Smooth muscle cell (in vitro differentiated cells): ENCODE results near the gene NKX1-2. TPM values are rescaled to one million over a fixed set of nuclear protein-coding genes. Genes with fewer than 3 reads are reported as not detected.
"Not testable (repeated sequence)": the region's sequence is repeated elsewhere in the genome, so short reads cannot be mapped to it uniquely, and the experiment has no call there.

Experiments
- DNase-seq: peaks from one replicate; lab custom pipeline; 2025; ENCODE audit not compliant: unreplicated experiment; lab: John Stamatoyannopoulos, UW
- H2AFZ ChIP-seq: fragments of 200-600 bp; sonication (generic); 2 replicates; pipeline ENCODE4 v1.6.0; 2016; ENCODE audit warnings: antibody characterized with exemption, low read depth, mild to moderate bottlenecking
- H3F3A ChIP-seq: fragments of 200-600 bp; sonication (generic); 2 replicates; pipeline ENCODE4 v1.6.0; 2017; ENCODE audit warnings: antibody characterized with exemption, low read depth
- H3K27ac ChIP-seq: fragments of 200-600 bp; sonication (generic); 2 replicates; pipeline ENCODE4 v1.5.1; 2016; ENCODE audit warnings: low read depth, mild to moderate bottlenecking
- H3K27me3 ChIP-seq: fragments of 200-600 bp; sonication (generic); 2 replicates; pipeline ENCODE4 v1.6.1; 2016; ENCODE audit warnings: low read depth, mild to moderate bottlenecking
- H3K36me3 ChIP-seq: fragments of 200-600 bp; sonication (generic); 2 replicates; pipeline ENCODE4 v1.5.1; 2016; ENCODE audit warnings: low read depth
- H3K4me1 ChIP-seq: fragments of 200-600 bp; sonication (generic); 2 replicates; pipeline ENCODE4 v1.5.1; 2016; ENCODE audit warnings: low read depth
- H3K4me2 ChIP-seq: fragments of 200-600 bp; sonication (generic); 2 replicates; pipeline ENCODE4 v1.6.0; 2016; ENCODE audit warnings: mild to moderate bottlenecking
- H3K4me3 ChIP-seq: fragments of 200-600 bp; sonication (generic); 2 replicates; pipeline ENCODE4 v1.5.1; 2016; ENCODE audit warnings: mild to moderate bottlenecking
- H3K79me2 ChIP-seq: fragments of 200-600 bp; sonication (generic); 2 replicates; pipeline ENCODE4 v1.6.0; 2016; ENCODE audit warnings: low read depth, mild to moderate bottlenecking
- H3K9ac ChIP-seq: fragments of 200-600 bp; sonication (generic); 2 replicates; pipeline ENCODE4 v1.6.0; 2016; ENCODE audit warnings: low read depth
- H3K9me3 ChIP-seq: fragments of 200-600 bp; sonication (generic); replicated peaks from 2 replicates; pipeline ENCODE4 v1.5.1; 2016; ENCODE audit warnings: low read depth
- H4K20me1 ChIP-seq: fragments of 200-600 bp; sonication (generic); 2 replicates; pipeline ENCODE4 v1.6.0; 2016; ENCODE audit warnings: low read depth
- WGBS: methylation state at CpG from one replicate; pipeline ENCODE4 v1.1.7; 2016; ENCODE audit warnings: low lambda C conversion rate; 5-methylcytosine and 5-hydroxymethylcytosine counted together
- polyA plus RNA-seq: library from polyadenylated mRNA; unstranded; fragments of >200 nt; fragmentation: Nextera tagmentation; extraction: Ambion mirVana; gene quantifications from 2 replicates; pipeline ENCODE4 v1.2.1, GENCODE V29; 2016
- total RNA-seq: library from RNA; depleted of rRNA; stranded (reverse); fragments of >200 nt; gene quantifications from 2 replicates; pipeline ENCODE4 v1.2.3, GENCODE V29; 2014
- TF ChIP-seq, protein P1 (sequence below): fragments of 200-600 bp; sonication (generic); IDR thresholded peaks from 2 replicates; pipeline ENCODE4 v1.5.1; 2017; ENCODE audit warnings: borderline replicate concordance, mild to moderate bottlenecking, antibody characterized with exemption; ENCODE audit not compliant: insufficient read depth, poor library complexity, severe bottlenecking

The NKX1-2 gene
- total and polyA plus RNA-seq, 2 experiments from 2014 or later = not detected

GRCh38 chr10:124447751-124448466 is 1.9 kb downstream of the NKX1-2 start:
- Histone ChIP-seq H4K20me1 (no peaks in the 10 kb centered on the region), H3K36me3 (no peaks in the 10 kb centered on the region), H3K4me3 (peak overlapping the region; percentile 41), H3K9me3 (no peaks in the 10 kb centered on the region), H3K4me2 (peak overlapping the region; percentile 84), H3K27ac (no peak overlapping the region), H3F3A (no peaks in the 10 kb centered on the region), H3K4me1 (peaks cover 36% of the 10 kb centered on the region), H2AFZ (no peak overlapping the region), H3K9ac (no peak overlapping the region), H3K79me2 (no peaks in the 10 kb centered on the region), H3K27me3 (peaks cover 87% of the 10 kb centered on the region)
- 3% methylated on average over 40 of the region's 60 CpGs for WGBS
- TF ChIP-seq, protein P1, sequence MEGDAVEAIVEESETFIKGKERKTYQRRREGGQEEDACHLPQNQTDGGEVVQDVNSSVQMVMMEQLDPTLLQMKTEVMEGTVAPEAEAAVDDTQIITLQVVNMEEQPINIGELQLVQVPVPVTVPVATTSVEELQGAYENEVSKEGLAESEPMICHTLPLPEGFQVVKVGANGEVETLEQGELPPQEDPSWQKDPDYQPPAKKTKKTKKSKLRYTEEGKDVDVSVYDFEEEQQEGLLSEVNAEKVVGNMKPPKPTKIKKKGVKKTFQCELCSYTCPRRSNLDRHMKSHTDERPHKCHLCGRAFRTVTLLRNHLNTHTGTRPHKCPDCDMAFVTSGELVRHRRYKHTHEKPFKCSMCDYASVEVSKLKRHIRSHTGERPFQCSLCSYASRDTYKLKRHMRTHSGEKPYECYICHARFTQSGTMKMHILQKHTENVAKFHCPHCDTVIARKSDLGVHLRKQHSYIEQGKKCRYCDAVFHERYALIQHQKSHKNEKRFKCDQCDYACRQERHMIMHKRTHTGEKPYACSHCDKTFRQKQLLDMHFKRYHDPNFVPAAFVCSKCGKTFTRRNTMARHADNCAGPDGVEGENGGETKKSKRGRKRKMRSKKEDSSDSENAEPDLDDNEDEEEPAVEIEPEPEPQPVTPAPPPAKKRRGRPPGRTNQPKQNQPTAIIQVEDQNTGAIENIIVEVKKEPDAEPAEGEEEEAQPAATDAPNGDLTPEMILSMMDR = no peak
- DNase-seq = no peak

DNA sequence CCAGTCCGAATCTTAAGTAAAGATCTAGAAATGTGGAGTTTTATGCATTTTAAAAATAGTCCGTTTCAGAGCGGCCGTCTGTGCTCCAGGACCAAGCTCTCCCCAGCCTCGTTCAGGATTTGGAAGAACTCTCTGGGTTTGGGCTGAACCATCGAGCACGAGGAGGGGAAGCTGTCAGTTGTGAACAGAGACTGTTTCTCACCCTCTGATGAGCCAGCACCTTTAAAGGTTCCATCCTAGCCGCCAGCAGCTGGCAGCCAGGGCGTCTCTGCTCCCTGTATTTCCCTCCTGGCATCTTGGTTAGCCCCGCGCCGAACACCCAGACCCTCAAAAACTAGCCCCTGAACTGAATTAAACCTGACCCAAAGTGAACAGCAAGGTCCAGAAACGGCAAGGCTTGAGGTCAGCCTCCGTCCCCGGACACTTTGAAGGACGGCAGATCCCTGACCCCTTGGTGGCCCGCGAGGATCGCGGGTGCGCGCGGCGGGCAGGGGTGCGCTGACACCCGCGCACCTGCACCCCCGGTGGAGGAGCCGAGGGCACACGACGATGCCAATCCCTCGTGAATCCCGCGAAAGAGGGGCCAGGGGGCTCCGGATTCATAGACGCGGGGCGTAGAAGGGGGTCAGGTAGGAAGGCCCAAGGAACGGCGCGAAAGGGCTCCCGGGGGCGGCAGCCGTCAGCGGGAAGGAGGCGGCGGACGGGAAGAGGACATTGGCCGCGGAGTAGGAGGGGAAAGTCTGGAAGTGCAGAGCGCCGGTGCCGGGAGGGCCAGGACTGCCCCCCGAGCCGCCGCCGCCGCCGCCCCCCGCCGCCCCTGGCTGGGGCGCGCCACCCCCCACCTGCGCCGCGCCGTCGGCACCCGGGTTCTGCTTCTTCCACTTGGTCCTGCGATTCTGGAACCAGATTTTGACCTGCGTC is 2.7 kb downstream of the NKX1-2 start:
- Histone ChIP-seq H3K79me2 (no peaks in the 10 kb centered on the region), H3K27ac (no peak overlapping the region), H3K9me3 (no peaks in the 10 kb centered on the region), H3K27me3 (peaks cover 79% of the 10 kb centered on the region), H3K4me3 (peak overlapping the region; percentile 41), H3K9ac (no peak overlapping the region), H4K20me1 (no peaks in the 10 kb centered on the region), H2AFZ (no peak overlapping the region), H3K4me1 (peaks cover 36% of the 10 kb centered on the region), H3F3A (no peaks in the 10 kb centered on the region), H3K36me3 (no peaks in the 10 kb centered on the region), H3K4me2 (peak overlapping the region; percentile 84)
- no peak for DNase-seq
- 38% methylated on average over 40 of the region's 71 CpGs for WGBS
- TF ChIP-seq, protein P1 = no peak

GRCh38 chr10:124441694-124442093 is 8.1 kb downstream of the NKX1-2 start:
- WGBS = 90% methylated on average over 5 of the region's 5 CpGs
- H3K4me2 ChIP-seq, H3K9me3 ChIP-seq, DNase-seq, H4K20me1 ChIP-seq, H3K36me3 ChIP-seq, H3F3A ChIP-seq, H2AFZ ChIP-seq, H3K27ac ChIP-seq, H3K4me3 ChIP-seq, H3K4me1 ChIP-seq, H3K79me2 ChIP-seq, H3K9ac ChIP-seq: not testable (repeated sequence)
- peaks cover 25% of the 10 kb centered on the region for H3K27me3 ChIP-seq

DNA sequence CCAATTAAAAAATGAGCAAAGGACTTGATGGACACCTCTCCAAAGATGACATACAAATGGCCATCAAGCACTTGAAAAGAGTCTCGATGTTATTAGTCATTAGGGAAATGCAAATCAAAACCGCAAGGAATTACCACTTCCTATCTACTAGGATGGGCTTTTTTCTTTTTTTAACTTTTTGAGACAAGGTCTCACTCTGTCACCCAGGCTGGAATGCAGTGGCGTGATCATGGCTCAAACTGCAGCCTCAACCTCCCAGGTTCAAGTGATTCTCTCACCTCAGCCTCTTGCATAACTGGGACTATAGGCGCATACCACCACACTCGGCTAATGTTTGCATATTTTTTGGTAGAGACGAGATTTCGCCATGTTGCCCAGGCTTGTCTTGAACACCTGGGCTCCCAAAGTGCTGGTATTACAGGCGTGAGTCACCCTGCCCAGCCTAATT is 13.6 kb downstream of the NKX1-2 start:
- H3K9ac ChIP-seq = no peak overlapping the region
- DNase-seq = no peak

GRCh38 chr10:124435683-124436082 is 14.2 kb downstream of the NKX1-2 start:
- not testable (repeated sequence) for H3K4me1 ChIP-seq, H4K20me1 ChIP-seq, H2AFZ ChIP-seq, DNase-seq, H3K27ac ChIP-seq, H3K4me3 ChIP-seq, H3K79me2 ChIP-seq, H3K9ac ChIP-seq, H3K36me3 ChIP-seq, H3K9me3 ChIP-seq, H3K27me3 ChIP-seq, H3K4me2 ChIP-seq, H3F3A ChIP-seq
- WGBS = 95% methylated on average over 4 of the region's 4 CpGs

More for the DNA sequence above, 13.6 kb downstream of the NKX1-2 start:
- Histone ChIP-seq H2AFZ (no peak overlapping the region), H3K4me2 (no peak overlapping the region), H3K79me2 (no peaks in the 10 kb centered on the region), H3K4me3 (no peak overlapping the region), H3K4me1 (no peaks in the 10 kb centered on the region), H3K36me3 (no peaks in the 10 kb centered on the region), H3F3A (no peaks in the 10 kb centered on the region), H4K20me1 (no peaks in the 10 kb centered on the region), H3K27ac (no peak overlapping the region), H3K27me3 (no peaks in the 10 kb centered on the region), H3K9me3 (no peaks in the 10 kb centered on the region)
- 76% methylated on average over 8 of the region's 8 CpGs for WGBS
- TF ChIP-seq, protein P1 = no peak
